ENCODE data around the gene TAF12. TPM values are rescaled to one million over a fixed set of nuclear protein-coding genes. Genes with fewer than 3 reads are reported as not detected.

Gene TAF12
- 11.9 to 15.1 TPM (median 14.3 TPM) in 5 replicates for total RNA-seq (2022; extraction: Qiagen RNA extraction; ENCODE audit: low read depth)

GRCh38 chr1:28642847-28643635, at the start of gene TAF12:
Gene TAF12, minus strand, starts transcription at chr1:28643067. Its CDS starts 20,986 bp downstream, at chr1:28622081.

DNA sequence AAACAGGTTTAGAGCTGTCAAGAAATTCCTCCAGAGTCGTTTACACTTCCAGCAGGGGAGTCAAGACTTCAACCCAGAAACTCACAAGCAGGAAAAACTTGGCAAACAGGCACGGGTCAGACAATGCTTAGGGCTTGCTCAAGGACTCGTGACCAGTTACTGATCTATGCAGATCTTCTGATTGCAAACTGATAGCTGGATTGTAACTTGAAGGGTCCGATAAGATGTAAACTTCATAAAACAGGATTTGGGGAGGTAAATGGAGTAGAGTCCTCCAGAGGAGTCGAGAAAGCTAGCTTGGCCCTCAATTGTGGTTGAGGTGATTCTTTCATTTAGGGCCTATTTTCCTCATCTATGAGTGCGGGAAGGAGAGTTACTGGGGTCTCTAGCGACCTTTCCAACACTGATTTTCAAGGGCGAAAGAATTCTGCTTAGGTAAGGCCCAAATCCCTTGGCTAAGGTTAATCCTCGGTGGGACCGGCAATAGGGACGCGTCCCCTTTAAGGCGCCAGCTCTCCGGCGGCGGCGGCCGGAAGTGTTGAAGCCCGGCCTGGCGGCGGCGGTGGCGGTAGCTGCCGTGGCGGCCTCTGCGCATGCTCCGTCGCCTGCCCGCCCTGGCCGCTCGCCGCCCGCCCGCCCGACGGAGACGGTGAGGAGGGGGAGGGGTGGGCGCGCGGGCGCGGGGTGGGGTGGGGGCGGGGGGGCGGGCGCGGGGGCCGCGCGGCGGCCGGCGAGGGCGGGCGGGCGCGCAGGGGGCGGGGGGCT, 25.5 kb upstream of the TAF12 start, which contains the start of gene GMEB1:
Gene GMEB1 (plus strand): TSS at position 594 of the 765 bp plus-strand sequence. CDS start 14,829 bp downstream, outside the sequence.

GRCh38 chr1:28648474-28649198, 5.8 kb upstream of the TAF12 start, which contains the start of gene RNU11:
Gene RNU11, plus strand, starts transcription at chr1:28648600.

DNA sequence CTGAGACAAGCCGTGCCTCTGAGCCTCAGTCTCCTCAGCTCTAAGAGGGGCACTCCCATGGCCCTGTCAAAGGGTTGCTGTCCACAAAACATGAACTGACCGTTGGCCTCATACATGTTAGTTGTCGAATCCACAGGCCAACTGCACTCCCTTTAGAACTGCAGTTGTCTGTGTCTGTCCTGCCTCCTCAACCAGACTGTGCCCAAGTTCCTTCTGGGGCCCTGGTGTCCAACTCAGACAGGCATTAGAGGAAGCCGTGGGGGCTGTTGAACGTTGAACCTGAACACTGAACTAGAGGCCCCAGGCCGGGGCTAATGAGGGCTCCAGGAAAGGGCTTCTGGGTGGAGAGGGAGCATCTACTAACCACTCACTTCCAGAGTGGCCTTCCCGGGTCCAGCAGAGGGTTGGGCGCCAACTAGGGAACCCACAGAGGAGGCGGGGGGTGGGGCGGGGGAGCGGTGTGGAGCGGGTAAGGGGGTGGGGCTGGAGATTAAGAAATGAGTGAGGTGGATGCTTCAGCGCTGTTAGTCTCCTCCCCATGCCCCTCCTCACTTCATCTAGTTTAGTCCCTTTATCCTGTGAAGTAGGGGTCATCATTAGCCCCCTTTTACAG, 51.1 kb downstream of the TAF12 start, which contains the start of gene RAB42:
Gene RAB42 (plus strand): TSS at position 558 of the 613 bp plus-strand sequence. CDS start 247 bp downstream, outside the sequence.

Other genes with a start within 250 kb of the TAF12 start
- gene RCC1, start 137.0 kb downstream of the TAF12 start, total RNA-seq (2022; extraction: Qiagen RNA extraction; ENCODE audit: low read depth) = 77.8 to 91.2 TPM (median 79.6 TPM) in 5 replicates
- gene TRNAU1AP, start 90.0 kb downstream of the TAF12 start, total RNA-seq (2022; extraction: Qiagen RNA extraction; ENCODE audit: low read depth) = 19.4 to 24.9 TPM (median 23.1 TPM) in 5 replicates
- 1.5 to 2.4 TPM (median 2.1 TPM) in 5 replicates for gene RAB42, start 50.8 kb downstream of the TAF12 start, total RNA-seq (2022; extraction: Qiagen RNA extraction; ENCODE audit: low read depth)
- gene RNU11, start 5.5 kb upstream of the TAF12 start, total RNA-seq (2022; extraction: Qiagen RNA extraction; ENCODE audit: low read depth) = not detected in 5 replicates
- gene GMEB1, start 25.7 kb upstream of the TAF12 start, total RNA-seq (2022; extraction: Qiagen RNA extraction; ENCODE audit: low read depth) = 6.2 to 8.2 TPM (median 7.4 TPM) in 5 replicates
- 54.4 to 60.5 TPM (median 59.2 TPM) in 5 replicates for gene YTHDF2, start 93.9 kb upstream of the TAF12 start, total RNA-seq (2022; extraction: Qiagen RNA extraction; ENCODE audit: low read depth)
- 0.03 to 0.06 TPM (median 0.05 TPM) in 5 replicates for gene OPRD1, start 169.1 kb upstream of the TAF12 start, total RNA-seq (2022; extraction: Qiagen RNA extraction; ENCODE audit: low read depth)

Measured in A549 treated with DMSO at 1 μM for 4 hours (cell line).